SU-DHL-6 (cell line): ENCODE results near the gene LIPK.

Experiments
- H2AFZ ChIP-seq: fragments of 200-600 bp; sonication (generic); 2 replicates; pipeline ENCODE4 v1.6.1; 2014; ENCODE audit warnings: low read depth, mild to moderate bottlenecking, moderate library complexity, mixed read lengths, antibody characterized with exemption, low read length; ENCODE audit not compliant: severe bottlenecking
- H3F3A ChIP-seq: fragments of 200-600 bp; shearing (Covaris generic); 2 replicates; pipeline ENCODE4 v1.6.0; 2016; ENCODE audit warnings: antibody characterized with exemption, mild to moderate bottlenecking; ENCODE audit not compliant: insufficient read depth
- H3K27ac ChIP-seq: fragments of 200-600 bp; sonication (generic); 2 replicates; pipeline ENCODE4 v1.5.1; 2016; ENCODE audit warnings: low read depth, mild to moderate bottlenecking, low read length, moderate library complexity, mixed read lengths
- H3K27me3 ChIP-seq: fragments of 200-600 bp; sonication (generic), shearing (Covaris generic); 2 replicates; pipeline ENCODE4 v1.6.0; 2014; ENCODE audit warnings: mild to moderate bottlenecking, low read length
- H3K36me3 ChIP-seq: fragments of 200-600 bp; sonication (generic); 2 replicates; pipeline ENCODE4 v1.6.1; 2014; ENCODE audit warnings: mild to moderate bottlenecking, low read length, mixed read lengths
- H3K4me2 ChIP-seq: fragments of 300-600, 200-600 bp; shearing (Covaris generic), sonication (generic); 2 replicates; pipeline ENCODE4 v1.6.0; 2014; ENCODE audit warnings: low read length, low read depth, mild to moderate bottlenecking; ENCODE audit not compliant: poor library complexity, severe bottlenecking
- H3K4me3 ChIP-seq: fragments of 200-600 bp; sonication (generic); 2 replicates; pipeline ENCODE4 v1.5.1; 2014; ENCODE audit warnings: antibody characterized with exemption, low read length, mild to moderate bottlenecking, mixed read lengths; ENCODE audit not compliant: insufficient read depth, poor library complexity, severe bottlenecking
- H3K79me2 ChIP-seq: fragments of 200-600 bp; sonication (generic); 2 replicates; pipeline ENCODE4 v1.6.1; 2014; ENCODE audit warnings: mild to moderate bottlenecking, low read length, moderate library complexity; ENCODE audit not compliant: insufficient read depth
- H3K9ac ChIP-seq: fragments of 200-600 bp; sonication (generic); 2 replicates; pipeline ENCODE4 v1.7.0; 2014; ENCODE audit warnings: mild to moderate bottlenecking, low read length
- H3K9me2 ChIP-seq: fragments of 200-600 bp; sonication (generic); replicated peaks from 2 replicates; pipeline ENCODE4 v1.6.1; 2014; ENCODE audit warnings: low read length; ENCODE audit not compliant: insufficient read depth
- H3K9me3 ChIP-seq: fragments of 200-600 bp; sonication (generic); 2 replicates; pipeline ENCODE4 v1.6.1; 2014; ENCODE audit warnings: low read length, mixed read lengths; ENCODE audit not compliant: insufficient read depth
- H4K20me1 ChIP-seq: fragments of 200-600 bp; sonication (generic); 2 replicates; pipeline ENCODE4 v1.6.1; 2014; ENCODE audit warnings: low read depth, mild to moderate bottlenecking, antibody characterized with exemption, low read length, moderate library complexity, mixed read lengths
- CTCF ChIP-seq: fragments of 200-600 bp; sonication (generic); IDR thresholded peaks from one replicate; pipeline ENCODE4 v1.5.1; 2017; ENCODE audit warnings: antibody characterized with exemption, mild to moderate bottlenecking, low read length, moderate library complexity; ENCODE audit not compliant: insufficient read depth, poor library complexity, severe bottlenecking
- EZH2phosphoT487 ChIP-seq: fragments of 200-600 bp; sonication (generic), shearing (Covaris generic); conservative IDR thresholded peaks from 2 replicates; pipeline ENCODE4 v1.6.1; 2018; ENCODE audit warnings: mild to moderate bottlenecking, antibody characterized with exemption, low read length, moderate library complexity, mixed read lengths

Gene LIPK

GRCh38 chr10:88705958-88706357 lies at the start of gene LIPK:
Gene LIPK, plus strand, starts transcription at chr10:88706249. Its CDS starts 18,295 bp downstream, at chr10:88724544.
- H4K20me1 ChIP-seq = no peaks in the 10 kb centered on the region
- no peak within 1 kb of the TSS for H3K27ac ChIP-seq
- H3K9me2 ChIP-seq = no peaks in the 10 kb centered on the region
- H3K4me2 ChIP-seq = no peak within 1 kb of the TSS
- TF ChIP-seq EZH2phosphoT487 = no peak
- no peak for TF ChIP-seq CTCF
- H3K9me3 ChIP-seq = no peaks in the 10 kb centered on the region
- no peak within 1 kb of the TSS for H3K4me3 ChIP-seq
- no peaks in the 10 kb centered on the region for H3F3A ChIP-seq
- no peak within 1 kb of the TSS for H2AFZ ChIP-seq
- H3K27me3 ChIP-seq = no peaks in the 10 kb centered on the region
- H3K9ac ChIP-seq = no peak within 1 kb of the TSS
- no peaks in the 10 kb centered on the region for H3K36me3 ChIP-seq
- H3K79me2 ChIP-seq = no peaks in the 10 kb centered on the region

- H3K4me2 ChIP-seq = no peak overlapping the region
- no peak overlapping the region for H3K9ac ChIP-seq
- no peaks in the 10 kb centered on the region for H3K36me3 ChIP-seq
- no peak overlapping the region for H2AFZ ChIP-seq
- no peak overlapping the region for H3K4me3 ChIP-seq
- H3K27ac ChIP-seq = no peak overlapping the region
- H3K9me2 ChIP-seq = no peaks in the 10 kb centered on the region
- H4K20me1 ChIP-seq = no peaks in the 10 kb centered on the region
- H3F3A ChIP-seq = no peaks in the 10 kb centered on the region
- no peaks in the 10 kb centered on the region for H3K27me3 ChIP-seq
- no peaks in the 10 kb centered on the region for H3K9me3 ChIP-seq
- H3K79me2 ChIP-seq = no peaks in the 10 kb centered on the region
- TF ChIP-seq CTCF (no peak), EZH2phosphoT487 (no peak)
Observed at GRCh38 chr10:88657901-88658300, 48.1 kb upstream of the LIPK start.

- H3F3A ChIP-seq = no peaks in the 10 kb centered on the region
- no peak overlapping the region for H3K9ac ChIP-seq
- no peaks in the 10 kb centered on the region for H3K36me3 ChIP-seq
- H3K4me2 ChIP-seq = no peak overlapping the region
- no peak overlapping the region for H2AFZ ChIP-seq
- H3K79me2 ChIP-seq = no peaks in the 10 kb centered on the region
- TF ChIP-seq EZH2phosphoT487 (no peak), CTCF (no peak)
- H3K27me3 ChIP-seq = no peaks in the 10 kb centered on the region
- no peak overlapping the region for H3K4me3 ChIP-seq
- H3K27ac ChIP-seq = no peak overlapping the region
- no peaks in the 10 kb centered on the region for H3K9me2 ChIP-seq
- H3K9me3 ChIP-seq = no peaks in the 10 kb centered on the region
- no peaks in the 10 kb centered on the region for H4K20me1 ChIP-seq
Observed at GRCh38 chr10:88659725-88660597, 46.1 kb upstream of the LIPK start.
